A673 (cell line): Measurements from ENCODE around the gene ARAP3.

Experiments
- EZH2 ChIP-seq: fragments of 200-600 bp; sonication (generic); IDR thresholded peaks from 2 replicates; pipeline ENCODE4 v1.6.1; 2017; ENCODE audit warnings: borderline replicate concordance, low read depth, mild to moderate bottlenecking, mixed read lengths, antibody characterized with exemption, low read length; ENCODE audit not compliant: poor library complexity, severe bottlenecking
- TF ChIP-seq, protein P1 (sequence below): fragments of 300-800, 200-600 bp; sonication (generic); conservative IDR thresholded peaks from 2 replicates; pipeline ENCODE4 v1.5.1; 2017; ENCODE audit warnings: low read depth, mild to moderate bottlenecking, antibody characterized with exemption, low read length, moderate library complexity, mixed read lengths

DNA sequence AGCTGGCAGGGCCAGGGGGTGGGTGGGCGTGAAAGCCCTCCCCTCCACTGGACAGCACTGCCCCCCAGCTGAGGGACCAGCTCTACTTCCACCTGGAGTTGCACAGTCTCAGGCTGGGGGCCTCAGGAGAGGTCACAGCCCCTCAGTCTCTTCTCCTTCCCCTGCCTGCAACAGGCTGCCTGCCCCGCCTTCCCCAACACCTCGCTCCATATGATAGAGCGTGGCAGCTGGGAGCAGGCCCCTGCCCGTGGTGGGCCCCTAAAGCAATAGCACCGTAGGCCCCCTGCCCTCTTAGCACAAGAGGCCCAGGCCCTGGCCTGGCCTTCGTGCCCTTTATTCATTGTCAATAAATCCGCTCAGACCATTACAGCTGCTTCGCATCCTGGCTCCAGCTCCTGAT is 41.3 kb downstream of the ARAP3 start:
- TF ChIP-seq, protein P1, sequence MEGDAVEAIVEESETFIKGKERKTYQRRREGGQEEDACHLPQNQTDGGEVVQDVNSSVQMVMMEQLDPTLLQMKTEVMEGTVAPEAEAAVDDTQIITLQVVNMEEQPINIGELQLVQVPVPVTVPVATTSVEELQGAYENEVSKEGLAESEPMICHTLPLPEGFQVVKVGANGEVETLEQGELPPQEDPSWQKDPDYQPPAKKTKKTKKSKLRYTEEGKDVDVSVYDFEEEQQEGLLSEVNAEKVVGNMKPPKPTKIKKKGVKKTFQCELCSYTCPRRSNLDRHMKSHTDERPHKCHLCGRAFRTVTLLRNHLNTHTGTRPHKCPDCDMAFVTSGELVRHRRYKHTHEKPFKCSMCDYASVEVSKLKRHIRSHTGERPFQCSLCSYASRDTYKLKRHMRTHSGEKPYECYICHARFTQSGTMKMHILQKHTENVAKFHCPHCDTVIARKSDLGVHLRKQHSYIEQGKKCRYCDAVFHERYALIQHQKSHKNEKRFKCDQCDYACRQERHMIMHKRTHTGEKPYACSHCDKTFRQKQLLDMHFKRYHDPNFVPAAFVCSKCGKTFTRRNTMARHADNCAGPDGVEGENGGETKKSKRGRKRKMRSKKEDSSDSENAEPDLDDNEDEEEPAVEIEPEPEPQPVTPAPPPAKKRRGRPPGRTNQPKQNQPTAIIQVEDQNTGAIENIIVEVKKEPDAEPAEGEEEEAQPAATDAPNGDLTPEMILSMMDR = no peak
- TF ChIP-seq EZH2 = no peak
